ENCODE results near the gene SCG3. TPM values are rescaled to one million over a fixed set of nuclear protein-coding genes. Genes with fewer than 3 reads are reported as not detected.
"Not testable (repeated sequence)": the region's sequence is repeated elsewhere in the genome, so short reads cannot be mapped to it uniquely, and the experiment has no call there.

The SCG3 gene
- not detected in 2 replicates for total RNA-seq (2014; rRNA removed; shearing (Covaris generic))

DNA sequence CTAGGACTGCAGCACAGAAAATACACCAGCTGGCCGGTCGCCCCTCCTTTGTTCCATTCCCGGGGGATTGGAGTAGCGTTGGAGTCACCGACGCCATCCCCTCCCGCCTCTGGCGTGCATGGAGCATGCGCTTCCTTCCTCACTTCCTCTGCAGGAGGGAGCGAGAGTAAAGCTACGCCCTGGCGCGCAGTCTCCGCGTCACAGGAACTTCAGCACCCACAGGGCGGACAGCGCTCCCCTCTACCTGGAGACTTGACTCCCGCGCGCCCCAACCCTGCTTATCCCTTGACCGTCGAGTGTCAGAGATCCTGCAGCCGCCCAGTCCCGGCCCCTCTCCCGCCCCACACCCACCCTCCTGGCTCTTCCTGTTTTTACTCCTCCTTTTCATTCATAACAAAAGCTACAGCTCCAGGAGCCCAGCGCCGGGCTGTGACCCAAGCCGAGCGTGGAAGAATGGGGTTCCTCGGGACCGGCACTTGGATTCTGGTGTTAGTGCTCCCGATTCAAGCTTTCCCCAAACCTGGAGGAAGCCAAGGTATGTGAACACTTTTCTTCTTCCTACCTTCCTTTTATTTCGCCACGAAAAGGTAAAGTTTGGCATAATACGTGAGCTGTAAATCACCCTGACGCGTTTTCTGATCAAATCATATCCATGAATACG, at the start of gene SCG3:
TSS of gene SCG3 (plus strand) at position 201 of the 661 bp plus-strand sequence. CDS start at position 454, 253 bp downstream.
- DNase-seq (ENCODE audit: low read depth), result peak; percentile 64

DNA sequence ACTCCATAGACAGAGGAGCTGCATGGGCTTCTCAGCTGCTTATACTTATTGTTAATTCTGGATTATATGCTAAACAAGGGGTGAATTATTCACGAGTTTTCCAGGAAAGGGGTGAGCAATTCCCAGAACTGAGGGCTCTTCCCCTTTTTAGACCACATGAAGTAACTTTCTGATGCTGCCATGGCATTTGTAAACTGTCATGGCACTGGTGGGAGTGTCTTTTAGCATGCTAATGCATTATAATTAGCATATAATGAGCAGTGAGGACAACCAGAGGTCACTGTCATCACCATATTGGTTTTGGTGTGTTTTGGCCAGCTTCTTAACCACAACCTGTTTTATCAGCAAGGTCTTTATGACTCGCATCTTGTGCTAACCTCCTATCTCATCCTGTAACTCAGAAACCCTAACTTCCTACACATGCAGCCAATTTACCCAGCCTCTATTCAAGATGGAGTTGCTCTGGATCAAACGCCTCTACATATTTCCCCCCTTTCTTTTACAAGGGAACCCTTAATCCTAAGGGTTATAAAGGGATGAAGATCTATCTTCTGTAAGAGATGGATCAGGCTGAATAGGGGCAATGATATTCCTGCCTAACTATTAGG, 46.6 kb upstream of the SCG3 start:
- DNase-seq (ENCODE audit: low read depth), result peak; percentile 30

- DNase-seq (ENCODE audit: low read depth), result no peak
These were observed 39.7 kb upstream of the SCG3 start for GRCh38 chr15:51641490-51642130.

DNA sequence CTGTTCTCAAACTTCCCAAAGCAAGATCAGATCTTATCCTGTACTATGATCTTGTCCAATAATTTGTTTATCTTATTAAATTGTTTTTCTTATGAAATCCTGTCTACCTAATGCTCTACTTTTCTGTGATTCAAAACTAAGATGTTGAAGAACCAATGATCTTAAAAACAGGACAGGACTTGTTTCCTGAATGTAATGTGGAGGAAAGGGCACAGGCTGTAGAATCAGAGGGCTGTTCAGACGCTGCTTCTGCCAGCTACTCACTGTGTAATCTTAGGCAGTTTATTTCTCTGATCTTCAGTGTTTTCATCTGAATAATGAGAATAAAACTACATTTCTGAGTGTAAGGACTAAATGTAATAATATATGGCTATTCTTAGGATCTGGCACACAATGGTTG, 38.6 kb upstream of the SCG3 start:
- no peak for DNase-seq (ENCODE audit: low read depth)

DNA sequence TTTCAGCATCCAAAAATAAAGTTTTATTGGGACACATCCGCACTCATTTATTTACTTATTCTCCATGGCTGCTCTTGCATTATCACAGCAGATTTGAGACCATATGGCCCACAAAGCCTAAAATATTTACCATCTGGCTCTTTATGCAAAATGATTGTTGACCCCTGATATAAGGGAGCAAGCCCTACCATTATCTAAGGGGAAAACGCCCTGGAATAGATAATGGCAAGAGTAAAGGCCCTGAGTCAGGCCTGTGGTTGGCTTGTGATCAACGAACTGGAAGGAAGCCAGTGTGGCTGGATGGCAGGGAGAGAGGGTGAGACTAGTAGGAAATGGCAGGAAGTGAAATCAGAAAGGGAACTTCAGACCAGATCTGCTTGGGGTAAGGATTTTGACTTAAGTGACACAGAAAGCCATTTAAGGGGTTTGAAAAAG, 34.2 kb upstream of the SCG3 start:
- DNase-seq (ENCODE audit: low read depth), result peak; percentile 90

GRCh38 chr15:51648101-51648500, 33.2 kb upstream of the SCG3 start:
- DNase-seq (ENCODE audit: low read depth), result not testable (repeated sequence)

DNA sequence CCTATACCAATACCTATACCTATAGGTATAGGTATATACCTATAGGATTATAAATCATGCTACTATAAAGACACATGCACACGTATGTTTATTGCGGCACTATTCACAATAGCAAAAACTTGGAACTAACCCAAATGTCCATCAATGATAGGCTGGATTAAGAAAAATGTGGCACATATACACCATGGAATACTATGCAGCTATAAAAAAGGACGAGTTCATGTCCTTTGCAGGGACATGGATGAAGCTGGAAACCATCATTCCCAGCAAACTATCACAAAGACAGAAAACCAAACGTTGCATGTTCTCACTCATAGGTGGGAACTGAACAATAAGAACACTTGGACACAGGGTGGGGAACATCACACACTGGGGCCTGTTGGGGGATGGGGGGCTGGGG, 32.7 kb upstream of the SCG3 start:
- DNase-seq (ENCODE audit: low read depth), result not testable (repeated sequence)

- DNase-seq (ENCODE audit: low read depth), result peak; percentile 73
These were observed 31.4 kb upstream of the SCG3 start for GRCh38 chr15:51649659-51650521.

- DNase-seq (ENCODE audit: low read depth), result no peak
These were observed 29.1 kb upstream of the SCG3 start for GRCh38 chr15:51652084-51652668.

GRCh38 chr15:51655401-51656057, 25.8 kb upstream of the SCG3 start:
- not testable (repeated sequence) for DNase-seq (ENCODE audit: low read depth)

GRCh38 chr15:51658664-51659063, 22.6 kb upstream of the SCG3 start:
- no peak for DNase-seq (ENCODE audit: low read depth)

DNA sequence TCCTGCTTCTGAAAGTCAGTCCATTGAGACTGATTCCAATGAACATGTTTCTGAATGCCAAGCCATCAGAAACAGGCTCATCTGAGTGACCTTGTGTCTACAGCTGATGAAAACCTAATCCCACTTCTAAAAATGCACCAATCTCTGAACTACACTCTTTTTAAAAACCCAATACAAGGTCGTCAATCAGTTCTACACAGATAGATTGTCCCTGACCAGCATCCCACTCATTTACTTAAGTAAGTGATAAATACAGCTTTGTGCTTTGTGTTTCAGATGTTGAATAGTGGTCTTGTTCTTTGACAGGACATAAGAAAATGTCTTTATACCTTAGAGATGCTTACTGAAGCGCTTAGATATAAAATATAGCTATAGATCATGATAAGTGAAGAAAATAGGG, 20.2 kb upstream of the SCG3 start:
- DNase-seq (ENCODE audit: low read depth), result no peak

- no peak for DNase-seq (ENCODE audit: low read depth)
These were observed 13.8 kb upstream of the SCG3 start for GRCh38 chr15:51667478-51667877.

- DNase-seq (ENCODE audit: low read depth), result no peak
These were observed 12.9 kb upstream of the SCG3 start for GRCh38 chr15:51668446-51668845.

GRCh38 chr15:51669381-51669780, 11.9 kb upstream of the SCG3 start:
- no peak for DNase-seq (ENCODE audit: low read depth)

DNA sequence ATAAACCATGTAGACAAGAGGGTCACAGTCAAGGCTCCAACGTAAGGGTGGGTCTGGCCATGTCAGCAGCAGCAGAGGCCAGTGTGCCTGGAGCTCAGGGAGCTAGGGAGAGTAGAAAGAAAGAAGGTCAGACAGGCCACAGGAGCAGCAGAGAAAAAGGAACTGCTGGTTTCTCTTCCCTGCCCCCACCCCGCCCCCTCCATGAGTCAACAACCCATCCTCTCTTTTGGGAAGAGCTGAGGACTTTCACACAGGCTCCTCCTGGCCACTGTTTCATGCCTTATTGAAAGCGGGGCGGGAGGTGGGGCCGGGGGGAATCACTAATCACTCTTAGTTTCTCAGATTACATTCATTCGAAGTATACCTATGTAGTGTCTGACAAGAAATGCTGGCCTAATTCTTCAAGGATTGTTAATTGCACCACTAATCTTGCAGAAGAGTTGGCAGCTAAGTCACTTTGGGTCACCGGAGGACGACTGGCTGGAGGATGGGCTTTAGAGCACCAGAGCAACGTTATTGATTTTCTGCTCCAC, 9.1 kb upstream of the SCG3 start:
- DNase-seq (ENCODE audit: low read depth), result no peak

GRCh38 chr15:51672913-51673857, 8.1 kb upstream of the SCG3 start:
- no peak for DNase-seq (ENCODE audit: low read depth)

- no peak for DNase-seq (ENCODE audit: low read depth)
These were observed 6.1 kb upstream of the SCG3 start for GRCh38 chr15:51675234-51675633.

- DNase-seq (ENCODE audit: low read depth), result peak; percentile 27
These were observed 4.3 kb upstream of the SCG3 start for GRCh38 chr15:51677021-51677420.

- DNase-seq (ENCODE audit: low read depth), result no peak
These were observed 3.9 kb upstream of the SCG3 start for GRCh38 chr15:51677452-51677851.
